Lower lobe of right lung (tissue), 2 donors: ENCODE measurements around the gene PARP11. TPM values are rescaled to one million over a fixed set of nuclear protein-coding genes. Genes with fewer than 3 reads are reported as not detected.
A peak's percentile ranks its signal among the peaks of the same experiment; 100 is the strongest.

Source experiments
- ATAC-seq, 2 donors: fragments of 200-7000 bp; cut with Tn5 transposase; one replicate each; pipeline ENCODE4 v1.9.1; 2020 to 2022; ENCODE audit warnings: mild to moderate bottlenecking in 2 of 2, moderate library complexity in 2 of 2
- DNase-seq: peaks from one replicate; pipeline ENCODE4 v3.0.0-alpha.2; 2020
- H3K27ac ChIP-seq: fragments of 200-600 bp; one replicate; pipeline ENCODE4 v1.8.0; 2022
- H3K27me3 ChIP-seq: fragments of 200-600 bp; one replicate; pipeline ENCODE4 v1.8.0; 2022; ENCODE audit warnings: low read depth
- H3K36me3 ChIP-seq: fragments of 200-600 bp; one replicate; pipeline ENCODE4 v1.8.0; 2022; ENCODE audit warnings: mild to moderate bottlenecking
- H3K4me1 ChIP-seq: fragments of 200-600 bp; one replicate; pipeline ENCODE4 v1.8.0; 2022
- H3K4me3 ChIP-seq: fragments of 200-600 bp; one replicate; pipeline ENCODE4 v1.8.0; 2022; ENCODE audit warnings: mild to moderate bottlenecking
- H3K9me3 ChIP-seq: fragments of 200-600 bp; one replicate; pipeline ENCODE4 v1.8.0; 2022
- intact Hi-C: fragments of 100-400 bp; cut with DNase I; formaldehyde crosslinking; loops from one replicate; pipeline ENCODE4 v1.11.0; 2022
- total RNA-seq: library from RNA; stranded (reverse); fragmentation: NEBNext Ultra II Directional; extraction: Animal tissue kit (Norgen Biotek cat#: 25700); gene quantifications from one replicate; pipeline ENCODE4 v1.2.1, GENCODE V29; 2021
- TF ChIP-seq, protein P1 (sequence below): fragments of 200-600 bp; IDR thresholded peaks from one replicate; pipeline ENCODE4 v1.8.0; 2022; ENCODE audit warnings: antibody characterized with exemption, mild to moderate bottlenecking
- donor health status: DM: no; HTN: yes; CAD: no; lungs with severe emphysema.

Gene PARP11
- total RNA-seq, 1 donor from 2014 or later = 14.0 TPM

DNA sequence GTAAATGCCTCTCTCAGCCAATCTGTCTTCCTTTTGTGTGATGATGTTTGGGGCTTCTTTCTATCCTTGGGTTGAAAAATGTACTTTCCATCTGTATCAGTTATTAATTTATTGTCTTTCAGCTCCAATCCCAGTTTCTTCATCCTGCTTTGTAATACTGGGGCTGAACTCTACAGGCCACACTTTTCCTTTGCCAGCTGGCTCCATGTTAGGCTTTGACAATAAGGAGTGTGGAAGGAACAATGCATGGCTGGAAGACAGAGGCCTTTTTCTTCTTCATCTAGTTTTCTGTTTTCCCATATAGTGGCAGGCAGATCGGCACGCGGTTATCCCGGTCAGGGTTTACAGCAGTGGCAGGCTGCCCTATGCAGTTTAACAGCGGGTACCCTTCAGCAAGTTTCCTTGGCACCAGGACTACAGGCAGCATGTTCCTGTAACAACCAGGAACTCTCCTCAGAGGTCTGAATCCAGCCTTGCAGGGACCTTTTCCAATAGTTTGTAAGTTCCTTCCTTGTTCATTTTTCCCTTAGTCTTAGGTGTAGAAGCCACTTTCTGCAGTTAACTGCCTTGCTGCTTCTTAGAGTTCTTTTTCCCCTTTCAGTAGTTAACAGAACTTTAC, 81.8 kb downstream of the PARP11 start:
- TF ChIP-seq, protein P1, sequence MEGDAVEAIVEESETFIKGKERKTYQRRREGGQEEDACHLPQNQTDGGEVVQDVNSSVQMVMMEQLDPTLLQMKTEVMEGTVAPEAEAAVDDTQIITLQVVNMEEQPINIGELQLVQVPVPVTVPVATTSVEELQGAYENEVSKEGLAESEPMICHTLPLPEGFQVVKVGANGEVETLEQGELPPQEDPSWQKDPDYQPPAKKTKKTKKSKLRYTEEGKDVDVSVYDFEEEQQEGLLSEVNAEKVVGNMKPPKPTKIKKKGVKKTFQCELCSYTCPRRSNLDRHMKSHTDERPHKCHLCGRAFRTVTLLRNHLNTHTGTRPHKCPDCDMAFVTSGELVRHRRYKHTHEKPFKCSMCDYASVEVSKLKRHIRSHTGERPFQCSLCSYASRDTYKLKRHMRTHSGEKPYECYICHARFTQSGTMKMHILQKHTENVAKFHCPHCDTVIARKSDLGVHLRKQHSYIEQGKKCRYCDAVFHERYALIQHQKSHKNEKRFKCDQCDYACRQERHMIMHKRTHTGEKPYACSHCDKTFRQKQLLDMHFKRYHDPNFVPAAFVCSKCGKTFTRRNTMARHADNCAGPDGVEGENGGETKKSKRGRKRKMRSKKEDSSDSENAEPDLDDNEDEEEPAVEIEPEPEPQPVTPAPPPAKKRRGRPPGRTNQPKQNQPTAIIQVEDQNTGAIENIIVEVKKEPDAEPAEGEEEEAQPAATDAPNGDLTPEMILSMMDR = no peak
- intact Hi-C loops = no loop called here
- H3K4me1 ChIP-seq = no peaks in the 10 kb centered on the region
- DNase-seq (no peak), ATAC-seq (no peak)
- no peaks in the 10 kb centered on the region for H3K36me3 ChIP-seq
- H3K27me3 ChIP-seq = no peaks in the 10 kb centered on the region
- no peak overlapping the region for H3K27ac ChIP-seq
- no peak overlapping the region for H3K4me3 ChIP-seq
- H3K9me3 ChIP-seq = no peaks in the 10 kb centered on the region

DNA sequence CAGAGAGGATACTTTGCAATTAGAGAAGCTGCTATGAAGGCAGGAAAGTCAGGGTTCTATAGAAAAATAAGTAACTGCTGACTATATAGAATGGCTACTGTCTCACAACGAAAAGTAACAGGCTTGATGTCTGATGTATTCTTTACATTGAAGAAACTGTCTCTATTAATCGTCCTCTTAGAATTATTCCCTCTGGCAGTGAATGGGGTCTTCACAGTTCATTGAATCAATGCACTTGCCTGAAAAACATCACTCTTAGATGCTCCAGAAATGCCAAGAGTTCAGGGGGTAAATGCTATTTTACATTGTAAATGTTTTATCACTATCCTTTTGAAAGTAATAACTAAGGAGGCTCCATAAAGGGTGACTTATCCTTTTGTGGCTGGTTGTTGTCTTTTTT, 82.6 kb downstream of the PARP11 start:
- TF ChIP-seq, protein P1 = no peak
- H3K4me3 ChIP-seq = no peak overlapping the region
- no peak for ATAC-seq
- H3K27ac ChIP-seq = no peak overlapping the region
- intact Hi-C loops = no loop called here
- H3K9me3 ChIP-seq = no peaks in the 10 kb centered on the region
- no peaks in the 10 kb centered on the region for H3K27me3 ChIP-seq
- no peaks in the 10 kb centered on the region for H3K36me3 ChIP-seq
- no peak for DNase-seq
- no peaks in the 10 kb centered on the region for H3K4me1 ChIP-seq

DNA sequence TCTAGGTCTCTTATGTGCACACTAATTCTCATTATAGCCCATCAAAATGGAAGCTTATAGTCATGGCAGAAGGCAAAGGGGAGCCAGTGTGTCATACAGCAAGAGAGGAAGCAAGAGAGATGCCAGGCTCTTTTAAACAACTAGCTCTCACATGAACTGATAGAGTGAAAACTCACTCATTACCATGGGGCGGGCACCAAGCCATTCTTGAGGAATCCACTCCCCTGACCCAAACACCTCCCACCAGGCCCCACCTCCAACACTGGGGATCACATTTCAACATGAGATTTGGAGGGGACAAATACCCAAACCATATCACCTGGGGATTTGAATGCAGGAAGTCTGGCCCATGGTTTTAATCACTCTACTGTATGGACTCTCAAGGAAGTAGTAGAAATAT, 83.4 kb downstream of the PARP11 start:
- TF ChIP-seq, protein P1 = no peak
- ATAC-seq = no peak
- Histone ChIP-seq H3K9me3 (no peaks in the 10 kb centered on the region), H3K4me1 (no peaks in the 10 kb centered on the region), H3K4me3 (no peak overlapping the region), H3K36me3 (no peaks in the 10 kb centered on the region), H3K27me3 (no peaks in the 10 kb centered on the region), H3K27ac (no peak overlapping the region)
- DNase-seq = no peak
- intact Hi-C loops = no loop called here

DNA sequence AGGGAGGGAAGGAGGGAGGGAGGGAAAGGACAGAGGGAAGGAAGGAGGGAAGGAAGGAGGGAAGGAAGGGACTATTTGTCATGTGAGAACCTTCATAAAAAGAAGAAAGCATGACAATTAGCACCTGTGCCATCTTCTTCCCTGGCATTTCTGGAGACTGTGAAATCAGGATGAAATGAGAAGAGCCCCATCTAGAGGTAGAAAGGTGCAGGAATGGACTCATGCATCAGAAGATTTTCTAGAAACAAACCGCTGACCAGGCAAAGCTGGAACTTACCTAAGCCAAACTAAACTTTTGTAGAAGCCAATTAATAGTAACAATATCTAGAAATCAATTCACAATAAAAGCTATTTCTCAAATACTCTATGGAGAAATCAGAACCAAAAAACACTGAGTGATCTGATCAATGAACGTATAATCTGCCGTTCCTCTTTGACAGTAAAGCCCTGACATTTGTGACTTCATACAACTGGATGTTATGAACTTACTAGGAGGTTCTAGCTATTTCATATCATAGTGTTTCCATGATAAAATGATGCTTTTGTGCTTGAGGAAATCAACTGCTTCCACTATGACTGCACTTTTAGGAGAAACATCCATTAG, 95.9 kb downstream of the PARP11 start:
- peak in 1 of 2 donors; percentile 52 for ATAC-seq
- no peaks in the 10 kb centered on the region for H3K36me3 ChIP-seq
- no peaks in the 10 kb centered on the region for H3K9me3 ChIP-seq
- intact Hi-C loops = no loop called here
- no peaks in the 10 kb centered on the region for H3K4me1 ChIP-seq
- H3K27me3 ChIP-seq = no peaks in the 10 kb centered on the region
- no peak for DNase-seq
- no peak overlapping the region for H3K4me3 ChIP-seq
- TF ChIP-seq, protein P1 = peak; percentile 65
- no peak overlapping the region for H3K27ac ChIP-seq

DNA sequence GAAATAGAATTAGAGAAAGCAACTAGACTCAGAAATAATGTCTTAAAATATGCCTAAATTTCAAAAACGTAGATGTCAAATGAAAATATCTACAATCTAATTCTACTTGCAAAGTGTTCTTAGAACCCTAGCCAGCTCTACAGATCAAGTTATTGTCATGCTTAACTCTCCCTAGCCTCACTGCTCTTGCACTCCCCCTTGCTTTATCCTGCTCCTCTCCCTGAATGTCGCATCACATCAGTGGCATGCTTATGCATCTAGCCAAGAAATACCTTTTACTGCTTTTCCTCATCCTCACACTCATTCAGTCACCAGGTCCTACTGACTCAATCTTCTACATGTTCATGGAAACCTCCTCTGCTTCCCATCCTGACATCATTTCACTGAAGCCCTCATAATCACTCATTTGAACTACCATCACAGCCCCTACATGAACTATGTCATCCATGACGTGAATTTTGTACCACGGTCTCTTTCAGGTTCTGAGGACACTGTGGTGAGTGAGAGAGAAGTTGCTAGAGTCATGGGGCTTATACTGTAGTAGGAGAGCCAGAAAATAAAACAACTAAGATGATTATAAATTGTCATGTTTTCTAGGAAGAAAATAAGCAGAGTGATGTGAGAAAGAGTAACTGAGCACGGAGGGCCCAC, 97.7 kb downstream of the PARP11 start:
- Histone ChIP-seq H3K36me3 (no peaks in the 10 kb centered on the region), H3K4me3 (no peak overlapping the region), H3K27ac (no peak overlapping the region), H3K4me1 (no peaks in the 10 kb centered on the region), H3K9me3 (no peaks in the 10 kb centered on the region), H3K27me3 (no peaks in the 10 kb centered on the region)
- no peak for DNase-seq
- TF ChIP-seq, protein P1 = no peak
- no peak for ATAC-seq
- intact Hi-C loops = no loop called here
